Ectodermal cell (in vitro differentiated cells): Measurements from ENCODE around the gene CASQ2.

ENCODE experiments used
- H3K27ac ChIP-seq: 2 replicates; pipeline ENCODE4 v1.7.0; 2013; ENCODE audit warnings: mild to moderate bottlenecking, low read depth, low read length; ENCODE audit not compliant: insufficient read depth, poor library complexity, severe bottlenecking
- H3K27me3 ChIP-seq: 2 replicates; pipeline ENCODE4 v1.7.0; 2013; ENCODE audit warnings: mild to moderate bottlenecking, low read length; ENCODE audit not compliant: insufficient read depth, control insufficient read depth, poor library complexity, severe bottlenecking
- H3K36me3 ChIP-seq: one replicate; pipeline ENCODE4 v1.7.0; 2013; ENCODE audit warnings: low read length; ENCODE audit not compliant: control insufficient read depth, insufficient read depth
- H3K4me1 ChIP-seq: one replicate; pipeline ENCODE4 v1.7.0; 2013; ENCODE audit warnings: low read length; ENCODE audit not compliant: control insufficient read depth, insufficient read depth
- H3K4me3 ChIP-seq: 2 replicates; pipeline ENCODE4 v1.7.0; 2013; ENCODE audit warnings: low read depth, low read length, control low read depth; ENCODE audit not compliant: insufficient read depth
- H3K9me3 ChIP-seq: 2 replicates; pipeline ENCODE4 v1.7.0; 2013; ENCODE audit warnings: mild to moderate bottlenecking, low read length, moderate library complexity; ENCODE audit not compliant: control insufficient read depth
- WGBS, 2 experiments: methylation state at CpG; one replicate each; pipeline ENCODE4 v1.1.7; 2013; ENCODE audit warnings: missing lambda C conversion rate in 2 of 2; 5-methylcytosine and 5-hydroxymethylcytosine counted together

The CASQ2 gene

GRCh38 chr1:115744646-115745275, 23.8 kb downstream of the CASQ2 start:
- no peaks in the 10 kb centered on the region for H3K36me3 ChIP-seq
- no peaks in the 10 kb centered on the region for H3K27me3 ChIP-seq
- WGBS, 2 experiments = 89 to 96% methylated on average over 3 of the region's 3 CpGs
- H3K4me1 ChIP-seq = no peaks in the 10 kb centered on the region
- H3K27ac ChIP-seq = no peak overlapping the region
- H3K4me3 ChIP-seq = no peak overlapping the region
- no peaks in the 10 kb centered on the region for H3K9me3 ChIP-seq

- whole genome bisulfite sequencing, 2 experiments = 92 to 100% methylated on average over 1 of the region's 1 CpG
Observed at GRCh38 chr1:115740811-115741210, 27.7 kb downstream of the CASQ2 start.

DNA sequence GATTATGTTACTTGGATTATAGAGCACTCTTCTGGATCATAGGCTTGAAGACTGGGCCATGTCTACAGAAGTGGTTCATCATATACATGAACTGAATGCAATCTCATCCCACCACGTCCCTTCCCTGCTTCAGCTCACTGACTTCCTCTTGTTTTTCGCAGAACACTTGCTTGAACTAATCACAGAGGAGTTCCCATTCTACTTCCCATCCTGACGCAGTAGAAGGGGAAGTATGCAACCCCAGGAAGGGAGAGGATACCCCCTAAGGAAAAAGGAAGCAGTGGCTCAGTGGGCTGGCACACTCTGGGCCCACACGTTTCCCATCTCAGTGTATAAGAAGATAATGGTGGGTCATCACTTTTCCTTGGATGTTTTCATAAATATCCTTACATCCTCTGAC, 36.2 kb downstream of the CASQ2 start:
- no peaks in the 10 kb centered on the region for H3K27me3 ChIP-seq
- 86 to 98% methylated on average over 4 of the region's 4 CpGs for WGBS, 2 experiments
- H3K9me3 ChIP-seq = no peaks in the 10 kb centered on the region
- no peak overlapping the region for H3K4me3 ChIP-seq
- H3K36me3 ChIP-seq = no peaks in the 10 kb centered on the region
- no peak overlapping the region for H3K27ac ChIP-seq
- peaks cover 5% of the 10 kb centered on the region for H3K4me1 ChIP-seq

More at GRCh38 chr1:115740811-115741210, 27.7 kb downstream of the CASQ2 start:
- H3K4me3 ChIP-seq = no peak overlapping the region
- H3K27me3 ChIP-seq = no peaks in the 10 kb centered on the region
- H3K27ac ChIP-seq = no peak overlapping the region
- H3K9me3 ChIP-seq = no peaks in the 10 kb centered on the region
- H3K4me1 ChIP-seq = no peaks in the 10 kb centered on the region
- H3K36me3 ChIP-seq = no peaks in the 10 kb centered on the region

GRCh38 chr1:115729756-115730155, 38.8 kb downstream of the CASQ2 start:
- peaks cover 5% of the 10 kb centered on the region for H3K4me1 ChIP-seq
- H3K27me3 ChIP-seq = no peaks in the 10 kb centered on the region
- WGBS, 2 experiments = 82 to 86% methylated on average over 3 to 4 of the region's 4 CpGs
- H3K9me3 ChIP-seq = no peaks in the 10 kb centered on the region
- no peak overlapping the region for H3K27ac ChIP-seq
- no peak overlapping the region for H3K4me3 ChIP-seq
- H3K36me3 ChIP-seq = no peaks in the 10 kb centered on the region

DNA sequence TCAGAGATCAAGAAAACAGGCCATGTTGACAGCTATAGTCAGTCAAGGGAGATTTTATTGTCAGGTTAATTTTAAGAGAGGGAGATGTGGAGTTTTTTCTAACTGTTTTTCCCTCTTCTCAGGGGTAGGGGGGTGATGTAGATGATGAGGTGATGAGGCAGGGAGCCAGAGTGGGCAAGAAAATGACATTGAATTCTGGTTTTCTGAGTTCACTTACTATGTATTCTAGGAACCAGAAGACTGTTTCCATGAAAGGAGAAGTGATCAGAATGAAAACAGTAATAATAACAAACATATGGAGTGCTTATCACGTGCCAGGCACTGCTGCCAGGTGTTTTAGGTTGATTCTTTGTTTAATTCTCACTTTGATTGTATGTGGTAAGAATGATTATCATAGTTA, 40.2 kb downstream of the CASQ2 start:
- H3K4me3 ChIP-seq = no peak overlapping the region

GRCh38 chr1:115727706-115728249, 40.7 kb downstream of the CASQ2 start:
- no peaks in the 10 kb centered on the region for H3K36me3 ChIP-seq
- no peak overlapping the region for H3K4me3 ChIP-seq
- 70 to 73% methylated on average over 7 of the region's 7 CpGs for WGBS, 2 experiments

More for the DNA sequence above, 40.2 kb downstream of the CASQ2 start:
- peaks cover 5% of the 10 kb centered on the region for H3K4me1 ChIP-seq
- H3K36me3 ChIP-seq = no peaks in the 10 kb centered on the region
- 89 to 100% methylated on average over 1 of the region's 1 CpG for WGBS, 2 experiments
- no peaks in the 10 kb centered on the region for H3K27me3 ChIP-seq
- no peak overlapping the region for H3K27ac ChIP-seq
- no peaks in the 10 kb centered on the region for H3K9me3 ChIP-seq

GRCh38 chr1:115726570-115726969, 41.9 kb downstream of the CASQ2 start:
- H3K36me3 ChIP-seq = no peaks in the 10 kb centered on the region
- H3K4me1 ChIP-seq = peaks cover 5% of the 10 kb centered on the region
- no peaks in the 10 kb centered on the region for H3K9me3 ChIP-seq
- H3K27me3 ChIP-seq = no peaks in the 10 kb centered on the region
- H3K4me3 ChIP-seq = no peak overlapping the region
- no peak overlapping the region for H3K27ac ChIP-seq

More at GRCh38 chr1:115727706-115728249, 40.7 kb downstream of the CASQ2 start:
- H3K4me1 ChIP-seq = peaks cover 5% of the 10 kb centered on the region
- H3K27ac ChIP-seq = no peak overlapping the region
- H3K27me3 ChIP-seq = no peaks in the 10 kb centered on the region
- H3K9me3 ChIP-seq = no peaks in the 10 kb centered on the region

DNA sequence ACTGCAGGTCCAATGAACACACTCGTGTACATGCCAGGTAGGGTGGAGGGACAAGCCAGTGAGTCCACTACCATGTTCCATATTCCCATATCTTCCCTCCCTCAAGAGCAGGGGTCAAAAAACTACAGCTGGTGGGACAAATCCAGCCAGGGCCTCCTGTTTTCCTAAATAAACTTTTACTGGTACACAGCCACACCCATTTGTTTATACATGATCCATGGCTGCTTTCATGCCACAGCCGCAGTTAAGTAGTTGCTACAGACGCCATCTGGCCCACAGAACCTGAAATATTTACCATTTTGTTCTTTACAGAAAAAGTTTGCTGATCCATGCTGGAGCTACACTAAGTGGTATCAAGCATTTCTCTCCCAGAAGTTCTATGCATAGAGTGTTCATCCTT, 42.4 kb downstream of the CASQ2 start:
- peaks cover 5% of the 10 kb centered on the region for H3K4me1 ChIP-seq
- H3K27me3 ChIP-seq = no peaks in the 10 kb centered on the region
- WGBS, 2 experiments = 93 to 95% methylated on average over 3 of the region's 3 CpGs
- no peaks in the 10 kb centered on the region for H3K36me3 ChIP-seq
- H3K4me3 ChIP-seq = no peak overlapping the region
- H3K27ac ChIP-seq = no peak overlapping the region
- no peaks in the 10 kb centered on the region for H3K9me3 ChIP-seq

GRCh38 chr1:115725600-115725999, 42.9 kb downstream of the CASQ2 start:
- H3K27ac ChIP-seq = no peak overlapping the region
- H3K27me3 ChIP-seq = no peaks in the 10 kb centered on the region
- no peaks in the 10 kb centered on the region for H3K36me3 ChIP-seq
- H3K9me3 ChIP-seq = no peaks in the 10 kb centered on the region
- WGBS, 2 experiments = 83 to 90% methylated on average over 2 of the region's 2 CpGs
- peaks cover 5% of the 10 kb centered on the region for H3K4me1 ChIP-seq
- H3K4me3 ChIP-seq = no peak overlapping the region

GRCh38 chr1:115723756-115724155, 44.8 kb downstream of the CASQ2 start:
- Histone ChIP-seq H3K9me3 (no peaks in the 10 kb centered on the region), H3K36me3 (no peaks in the 10 kb centered on the region), H3K27ac (no peak overlapping the region), H3K4me3 (no peak overlapping the region), H3K4me1 (peaks cover 5% of the 10 kb centered on the region), H3K27me3 (no peaks in the 10 kb centered on the region)
- WGBS, 2 experiments = 91 to 97% methylated on average over 4 to 5 of the region's 5 CpGs
